Suprapubic skin (tissue), 4 donors: ENCODE data around the gene GASK1A.
"Not testable (repeated sequence)": the region's sequence is repeated elsewhere in the genome, so short reads cannot be mapped to it uniquely, and the experiment has no call there.

Experiments used
- EP300 ChIP-seq: sonication (generic); formaldehyde crosslinking; IDR thresholded peaks from one replicate; pipeline ENCODE4 v1.6.1; 2017; ENCODE audit warnings: antibody characterized with exemption
- POLR2A ChIP-seq, 2 donors: fragments of 450-650 bp; IDR thresholded peaks; one replicate each; pipeline ENCODE4 v1.6.1; 2017; ENCODE audit warnings: antibody characterized with exemption in 2 of 2, mild to moderate bottlenecking in 2 of 2, moderate library complexity in 2 of 2
- POLR2AphosphoS5 ChIP-seq, 3 donors: sonication (generic); formaldehyde crosslinking; IDR thresholded peaks; one replicate each; pipeline ENCODE4 v1.6.1; 2017; ENCODE audit warnings: antibody characterized with exemption in 3 of 3
- TF ChIP-seq, protein P1 (sequence below), 2 donors: fragments of 200-600 bp in 1 of 2; fragments of 450-650 bp in 1 of 2; sonication (generic) in 1 of 2; IDR thresholded peaks; one replicate each; pipeline ENCODE4 v1.5.1; 2016 to 2019; ENCODE audit warnings: antibody characterized with exemption in 2 of 2, mild to moderate bottlenecking in 1 of 2, moderate library complexity in 1 of 2

DNA sequence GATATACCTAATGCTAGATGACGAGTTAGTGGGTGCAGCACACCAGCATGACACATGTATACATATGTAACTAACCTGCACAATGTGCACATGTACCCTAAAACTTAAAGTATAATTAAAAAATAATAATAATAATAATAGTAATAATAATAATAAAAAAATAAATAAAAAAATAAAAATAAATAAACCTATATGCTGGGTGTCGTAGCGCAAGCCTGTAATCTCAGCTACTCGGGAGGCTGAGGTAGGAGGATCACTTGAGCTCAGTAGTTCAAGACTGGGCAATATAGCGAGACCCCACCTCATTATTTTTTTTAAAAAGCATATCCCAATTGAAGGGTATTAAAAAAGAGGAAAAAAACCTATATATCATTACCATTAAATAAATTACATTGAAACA is 91.6 kb downstream of the GASK1A start:
- TF ChIP-seq, protein P1, sequence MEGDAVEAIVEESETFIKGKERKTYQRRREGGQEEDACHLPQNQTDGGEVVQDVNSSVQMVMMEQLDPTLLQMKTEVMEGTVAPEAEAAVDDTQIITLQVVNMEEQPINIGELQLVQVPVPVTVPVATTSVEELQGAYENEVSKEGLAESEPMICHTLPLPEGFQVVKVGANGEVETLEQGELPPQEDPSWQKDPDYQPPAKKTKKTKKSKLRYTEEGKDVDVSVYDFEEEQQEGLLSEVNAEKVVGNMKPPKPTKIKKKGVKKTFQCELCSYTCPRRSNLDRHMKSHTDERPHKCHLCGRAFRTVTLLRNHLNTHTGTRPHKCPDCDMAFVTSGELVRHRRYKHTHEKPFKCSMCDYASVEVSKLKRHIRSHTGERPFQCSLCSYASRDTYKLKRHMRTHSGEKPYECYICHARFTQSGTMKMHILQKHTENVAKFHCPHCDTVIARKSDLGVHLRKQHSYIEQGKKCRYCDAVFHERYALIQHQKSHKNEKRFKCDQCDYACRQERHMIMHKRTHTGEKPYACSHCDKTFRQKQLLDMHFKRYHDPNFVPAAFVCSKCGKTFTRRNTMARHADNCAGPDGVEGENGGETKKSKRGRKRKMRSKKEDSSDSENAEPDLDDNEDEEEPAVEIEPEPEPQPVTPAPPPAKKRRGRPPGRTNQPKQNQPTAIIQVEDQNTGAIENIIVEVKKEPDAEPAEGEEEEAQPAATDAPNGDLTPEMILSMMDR (IDR thresholded peaks at IDR 0.05), result not testable (repeated sequence)
- TF ChIP-seq POLR2AphosphoS5 (IDR thresholded peaks at IDR 0.05); POLR2A (IDR thresholded peaks at IDR 0.05); EP300: not testable (repeated sequence)
